K562 (cell line): ENCODE results near the gene GINS1. TPM values are rescaled to one million over a fixed set of nuclear protein-coding genes. Genes with fewer than 3 reads are reported as not detected.

Source experiments
- ATAC-seq: fragments of 200-7000 bp; cut with Tn5 transposase; 3 replicates; pipeline ENCODE4 v1.9.1; 2020; ENCODE audit warnings: moderate library complexity
- BruUV-seq: library from RNA; stranded (reverse); fragments of 400-500 nt; replicated peaks from 2 replicates; lab custom pipeline; 2021; lab: Mats Ljungman, UMichigan
- CTCF ChIA-PET: fragments of 300-600 bp; formaldehyde crosslinking; extraction: SDS; loops from one replicate; lab custom pipeline; 2021; ENCODE audit warnings: low intra/inter-chr PET ratio; lab: Yijun Ruan, JAX
- POLR2A ChIA-PET: fragments of 300-600, 350-650 bp; sonication (Branson Sonifier 250); formaldehyde crosslinking; extraction: SDS; loops from one replicate; lab custom pipeline; 2021; ENCODE audit warnings: antibody characterized with exemption, inconsistent platforms; lab: Yijun Ruan, JAX
- DNase-seq, 4 experiments: peaks; one replicate each; pipeline versions ENCODE4 v3.0.0 to v3.0.0-alpha.2; 2011 to 2018; ENCODE audit warnings: low spot score in 3 of 4, mixed read lengths in 3 of 4; ENCODE audit errors: extremely low read depth in 1 of 4
- FAIRE-seq: peaks from 2 replicates; lab custom pipeline; 2011; peaks lifted over from hg19 to GRCh38; lab: Jason Lieb, UNC
- H2AFZ ChIP-seq: 2 replicates; pipeline ENCODE4 v1.6.0; 2011; ENCODE audit warnings: low read depth, low read length, control low read depth, inconsistent platforms
- H3K27ac ChIP-seq: fragments of 200-600 bp; 3 replicates; pipeline ENCODE4 v1.8.0; 2011; ENCODE audit warnings: low read depth, mild to moderate bottlenecking, control low read depth, inconsistent platforms, low read length, moderate library complexity, mixed read lengths; ENCODE audit errors: extremely low read depth
- H3K27me3 ChIP-seq, 2 experiments: fragments of 300-600 bp in 1 of 2; 2 replicates in 1 of 2; 3 replicates in 1 of 2; pipeline versions ENCODE4 v1.6.0 to v1.8.0; 2011; ENCODE audit warnings: inconsistent platforms in 2 of 2, low read length in 2 of 2, mild to moderate bottlenecking in 1 of 2, mixed read lengths in 1 of 2, moderate library complexity in 1 of 2; ENCODE audit not compliant: control insufficient read depth in 2 of 2, insufficient read depth in 2 of 2
- H3K36me3 ChIP-seq: fragments of 300-600 bp; 3 replicates; pipeline ENCODE4 v1.8.0; 2011; ENCODE audit warnings: mild to moderate bottlenecking, low read length, inconsistent platforms; ENCODE audit not compliant: control insufficient read depth, insufficient read depth
- H3K4me1 ChIP-seq, 2 experiments: fragments of 200-600 bp in 1 of 2; replicated peaks in 1 of 2; 2 replicates in 1 of 2; 3 replicates in 1 of 2; pipeline versions ENCODE4 v1.5.1 to v1.8.0; 2011; ENCODE audit warnings: inconsistent platforms in 2 of 2, low read length in 2 of 2, mild to moderate bottlenecking in 1 of 2, mixed read lengths in 1 of 2, moderate library complexity in 1 of 2; ENCODE audit not compliant: control insufficient read depth in 2 of 2, insufficient read depth in 2 of 2
- H3K4me2 ChIP-seq: 2 replicates; pipeline ENCODE4 v1.6.1; 2011; ENCODE audit warnings: low read length, control low read depth, inconsistent platforms, mixed read lengths; ENCODE audit not compliant: insufficient read depth
- H3K4me3 ChIP-seq: fragments of 200-600 bp; sonication (generic), shearing (Covaris generic); 2 replicates; pipeline ENCODE4 v1.5.1; 2016; ENCODE audit warnings: control low read depth, inconsistent platforms
- H3K79me2 ChIP-seq: fragments of 200-600 bp; 3 replicates; pipeline ENCODE4 v1.8.0; 2011; ENCODE audit warnings: low read length, inconsistent platforms; ENCODE audit not compliant: control insufficient read depth, insufficient read depth
- H3K9ac ChIP-seq, 2 experiments: 2 replicates each; pipeline versions ENCODE4 v1.6.0 to v1.6.1; 2011; ENCODE audit warnings: low read depth in 2 of 2, low read length in 2 of 2, control low read depth in 1 of 2, inconsistent platforms in 1 of 2, mild to moderate bottlenecking in 1 of 2, mixed read lengths in 1 of 2; ENCODE audit not compliant: insufficient read depth in 1 of 2
- H3K9me1 ChIP-seq: one replicate; pipeline ENCODE4 v1.6.0; 2011; ENCODE audit warnings: inconsistent platforms, mild to moderate bottlenecking, low read length, moderate library complexity; ENCODE audit not compliant: control insufficient read depth, insufficient read depth
- H3K9me3 ChIP-seq: replicated peaks from 2 replicates; pipeline ENCODE4 v1.5.1; 2011; ENCODE audit warnings: low read depth, low read length, inconsistent platforms; ENCODE audit not compliant: control insufficient read depth, insufficient read depth
- H4K20me1 ChIP-seq: replicated peaks from 2 replicates; pipeline ENCODE4 v1.6.1; 2011; ENCODE audit warnings: low read length, inconsistent platforms, mixed read lengths; ENCODE audit not compliant: control insufficient read depth, insufficient read depth
- CHCHD3 ChIP-seq: fragments of 250-450 bp; sonication (Bioruptor Pico); IDR thresholded peaks from 2 replicates; pipeline ENCODE4 v2.1.2; 2022; ENCODE audit warnings: mild to moderate bottlenecking
- HNRNPUL1 ChIP-seq: fragments of 200-400 bp; formaldehyde crosslinking; IDR thresholded peaks from 2 replicates; pipeline ENCODE4 v1.6.1; 2017; ENCODE audit warnings: low read length
- ILK ChIP-seq: fragments of 450-650 bp; IDR thresholded peaks from 2 replicates; pipeline ENCODE4 v1.6.1; 2016; ENCODE audit warnings: missing genetic modification characterization, low read depth, mild to moderate bottlenecking, missing compliant biosample characterization, moderate library complexity, borderline replicate concordance
- ZZZ3 ChIP-seq: fragments of 450-650 bp; IDR thresholded peaks from 2 replicates; pipeline ENCODE4 v1.6.1; 2016; ENCODE audit warnings: antibody characterized with exemption, mild to moderate bottlenecking, moderate library complexity
- WGBS: fragments of 100-300 bp; shearing (Covaris generic); methylation state at CpG from one replicate; pipeline ENCODE4 v1.1.6; 2016; ENCODE audit warnings: low coverage, mixed read lengths; ENCODE audit not compliant: insufficient coverage; ENCODE audit errors: missing lambda C conversion rate; 5-methylcytosine and 5-hydroxymethylcytosine counted together
- in situ Hi-C: fragments of 300-500 bp; cut with MboI; formaldehyde crosslinking; loops from 4 replicates; pipeline ENCODE4 v1.15.0; 2018; ENCODE audit warnings: inconsistent platforms, mixed read lengths
- intact Hi-C: fragments of 100-400 bp; cut with micrococcal nuclease; formaldehyde crosslinking; loops from 2 replicates; pipeline ENCODE4 v1.14.2; 2022
- polyA plus RNA-seq, 8 experiments: library from polyadenylated mRNA; depleted of rRNA in 4 of 8; stranded (reverse) in 5 of 8; unstranded in 3 of 8; fragments of >200 nt; fragmentation: Nextera tagmentation in 2 of 8; fragmentation: Illumina TruSeq in 1 of 8; extraction: Ambion mirVana in 2 of 8; extraction: Trizol in 1 of 8; gene quantifications; 2 replicates each; pipeline versions ENCODE4 v1.2.1 to v1.2.3, GENCODE V29; 2011 to 2014; ENCODE audit warnings: inconsistent platforms in 1 of 8, missing spikeins in 1 of 8
- total RNA-seq, 7 experiments: library from RNA; depleted of rRNA in 6 of 7; stranded (reverse); fragments of >200 nt in 6 of 7; fragmentation: Illumina TruSeq in 2 of 7; extraction: Trizol in 2 of 7; gene quantifications; 2 replicates each; pipeline versions ENCODE4 v1.2.1 to v1.2.3, GENCODE V29; 2011 to 2021; ENCODE audit warnings: low replicate concordance in 1 of 7

GINS1 gene
- total and polyA plus RNA-seq, 9 of the 15 experiments (the other 6 are each of a cell fraction or from before 2014, with no cell fraction given): 13.1 to 31.8 (median 24.1) TPM

DNA sequence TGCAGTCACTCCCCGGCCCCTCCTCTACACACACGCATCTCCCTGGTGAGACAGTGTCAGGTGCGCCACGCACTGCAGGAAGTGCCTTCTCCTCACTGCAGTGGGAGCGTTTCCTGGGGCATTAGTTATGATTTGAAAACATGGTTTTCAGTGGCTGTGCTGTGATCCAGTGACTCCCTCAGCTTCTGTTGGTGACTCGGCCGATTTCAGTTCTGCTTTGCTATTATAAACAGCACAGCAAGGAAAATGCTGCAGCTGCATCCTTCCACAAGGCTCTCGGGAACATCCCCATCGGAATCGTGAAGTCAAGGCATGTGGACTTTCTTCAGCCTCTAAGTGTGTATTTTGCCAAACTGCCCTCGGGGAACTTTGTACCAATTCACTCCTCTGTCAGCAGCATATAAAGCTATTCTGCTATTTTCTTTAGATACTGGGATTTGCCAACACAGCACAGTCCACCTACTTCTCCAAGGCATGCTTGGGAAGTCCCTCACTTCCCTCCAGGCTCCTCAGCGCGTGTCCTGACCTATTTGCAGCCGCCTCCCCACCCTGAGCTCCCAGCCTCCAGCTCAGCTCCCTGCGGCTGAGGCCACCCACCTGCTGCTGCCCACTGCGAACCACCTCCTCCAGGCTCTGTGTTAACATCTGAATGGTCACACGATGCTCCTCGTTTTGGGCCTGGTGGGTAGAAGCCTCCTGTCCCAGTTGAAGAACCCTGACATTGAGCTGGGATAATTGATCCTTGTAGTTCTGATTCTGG is 54.5 kb downstream of the GINS1 start:
- intact Hi-C loops (no loop called here), in situ Hi-C loops (no loop called here)
- H3K9ac ChIP-seq: no peak overlapping the region
- WGBS: 0% methylated on average over 17 of the region's 18 CpGs
- ATAC-seq (no peak; the same call in 2 of the 3 replicates), DNase-seq (no peak), FAIRE-seq (no peak)
- H3K9me1 ChIP-seq: no peaks in the 10 kb centered on the region
- H3K9me3 ChIP-seq: no peaks in the 10 kb centered on the region
- no peaks in the 10 kb centered on the region for H3K36me3 ChIP-seq
- H3K4me2 ChIP-seq: no peak overlapping the region
- BruUV-seq: no TSS peak
- no peak overlapping the region for H3K4me3 ChIP-seq
- no peak overlapping the region for H3K27ac ChIP-seq
- H3K4me1 ChIP-seq: no peaks in the 10 kb centered on the region; a peak in 1 of 5 replicates
- no peak overlapping the region for H2AFZ ChIP-seq
- ChIA-PET POLR2A (interaction anchor here (0.8 to 1.0 kb wide), 2 partner anchors 20 to 74 kb away, joined by 3 to 4 read pairs; no protein-coding TSS in a partner anchor), CTCF (no interaction called here)
- H4K20me1 ChIP-seq: no peaks in the 10 kb centered on the region
- H3K27me3 ChIP-seq: peaks cover 18 to 63% of the 10 kb centered on the region in 2 experiments; a peak in 4 of 5 replicates
- no peaks in the 10 kb centered on the region for H3K79me2 ChIP-seq
- no peak for TF ChIP-seq CHCHD3 (CRISPR knock-in tag)
- no peak for TF ChIP-seq ILK (tag)
- no peak for TF ChIP-seq HNRNPUL1
- no peak for TF ChIP-seq ZZZ3
